Measurements from ENCODE around the gene PAQR7.
"Not testable (repeated sequence)": the region's sequence is repeated elsewhere in the genome, so short reads cannot be mapped to it uniquely, and the experiment has no call there.

The PAQR7 gene

GRCh38 chr1:25861316-25862286 lies 13.9 kb downstream of the PAQR7 start:
- DNase-seq, result no peak
- in situ Hi-C loops (cut with HindIII; ENCODE audit: low pct_ligation_motif_present, low pct_unique_long_range_greater_than_20kb, low sequenced_read_pairs), result no loop called here

DNA sequence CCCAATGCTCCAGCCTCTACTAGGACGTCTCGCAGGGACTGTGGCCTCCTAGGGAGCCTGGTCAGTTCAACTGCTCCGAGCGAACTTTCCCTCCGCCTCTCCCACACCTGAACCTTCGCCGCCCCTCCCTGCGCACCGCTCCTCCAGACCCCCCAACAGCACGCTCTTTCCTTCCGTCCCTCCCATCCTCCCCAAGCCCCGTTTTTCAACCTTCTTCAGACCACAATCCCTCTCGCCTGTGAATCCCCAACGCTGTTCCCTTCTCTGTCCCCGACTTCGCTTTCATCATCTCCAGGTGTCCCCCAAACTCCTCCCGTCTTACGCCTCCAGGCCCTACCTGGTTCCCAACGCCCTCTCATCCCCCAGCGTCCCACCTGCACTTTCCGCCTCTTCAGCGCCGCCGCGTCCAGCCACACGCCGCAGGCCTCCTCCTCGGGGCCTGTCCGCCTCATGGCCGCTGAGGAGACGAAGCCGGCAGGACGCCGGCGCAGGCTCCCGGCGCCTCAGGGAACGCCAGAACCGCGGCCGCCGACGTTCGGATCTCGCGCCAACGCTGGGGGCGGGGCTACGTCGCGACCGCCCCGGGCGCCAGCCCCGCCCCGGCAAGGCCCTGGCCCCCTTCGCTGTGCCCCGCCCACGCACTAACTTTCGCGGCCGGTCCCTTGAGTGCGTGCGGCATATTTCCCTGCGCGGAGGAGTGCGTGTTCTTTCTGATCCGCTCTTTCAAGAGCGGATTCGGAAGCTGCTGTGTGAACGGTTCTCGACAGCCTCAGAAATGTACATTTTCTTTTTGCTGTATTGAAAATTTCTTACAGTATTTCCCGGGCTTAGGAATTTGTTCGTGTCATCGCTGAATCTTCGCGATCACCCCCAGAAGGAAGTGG lies 16.4 kb downstream of the PAQR7 start, which contains the start of gene AUNIP:
Gene AUNIP (minus strand): TSS at position 552 of the 884 bp plus-strand sequence. CDS start 100 bp downstream, at position 452.
- peak; percentile 83 for DNase-seq
- in situ Hi-C loops (cut with HindIII; ENCODE audit: low pct_ligation_motif_present, low pct_unique_long_range_greater_than_20kb, low sequenced_read_pairs), result no loop called here

DNA sequence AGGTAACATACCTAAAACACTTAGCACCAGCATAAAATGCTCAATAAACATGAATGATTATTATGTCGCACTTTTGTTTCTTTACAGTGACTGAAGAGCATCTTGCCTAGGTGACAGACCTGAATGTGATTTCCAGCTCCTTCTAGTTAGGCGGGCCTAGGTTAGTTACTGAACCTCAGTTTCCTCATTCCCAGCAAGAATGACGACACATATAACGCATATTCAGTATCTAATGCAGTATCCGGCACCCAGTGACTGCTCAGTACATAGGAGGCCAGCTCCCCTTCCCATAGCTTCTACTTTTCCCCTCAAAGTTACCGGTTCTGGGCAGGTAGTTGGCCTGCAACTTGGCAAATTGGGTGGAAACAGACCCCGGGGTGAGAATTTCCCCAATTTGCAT lies 17.0 kb downstream of the PAQR7 start:
- DNase-seq, result no peak
- in situ Hi-C loops (cut with HindIII; ENCODE audit: low pct_ligation_motif_present, low pct_unique_long_range_greater_than_20kb, low sequenced_read_pairs), result no loop called here

DNA sequence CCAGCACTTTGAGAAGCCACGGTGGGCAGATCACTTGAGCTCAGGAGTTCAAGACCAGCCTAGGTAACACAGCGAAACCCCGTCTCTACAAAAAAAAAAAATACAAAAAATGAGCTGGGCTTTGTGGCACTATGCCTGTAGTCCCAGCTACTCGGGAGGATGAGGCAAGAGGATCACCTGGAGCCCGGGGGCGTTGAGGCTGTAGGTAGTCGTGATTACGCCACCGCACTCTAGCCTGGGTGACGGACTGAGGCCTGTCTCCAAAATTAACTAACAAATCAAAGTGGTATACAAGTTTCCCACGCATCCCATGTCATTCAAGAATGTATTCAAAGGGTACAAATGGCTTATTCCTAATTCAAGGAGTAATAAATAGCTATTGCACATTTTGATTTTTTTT lies 18.7 kb downstream of the PAQR7 start:
- in situ Hi-C loops (cut with HindIII; ENCODE audit: low pct_ligation_motif_present, low pct_unique_long_range_greater_than_20kb, low sequenced_read_pairs), result no loop called here
- DNase-seq, result no peak

GRCh38 chr1:25854554-25854953 lies 21.0 kb downstream of the PAQR7 start:
- in situ Hi-C loops (cut with HindIII; ENCODE audit: low pct_ligation_motif_present, low pct_unique_long_range_greater_than_20kb, low sequenced_read_pairs), result no loop called here
- no peak for DNase-seq

DNA sequence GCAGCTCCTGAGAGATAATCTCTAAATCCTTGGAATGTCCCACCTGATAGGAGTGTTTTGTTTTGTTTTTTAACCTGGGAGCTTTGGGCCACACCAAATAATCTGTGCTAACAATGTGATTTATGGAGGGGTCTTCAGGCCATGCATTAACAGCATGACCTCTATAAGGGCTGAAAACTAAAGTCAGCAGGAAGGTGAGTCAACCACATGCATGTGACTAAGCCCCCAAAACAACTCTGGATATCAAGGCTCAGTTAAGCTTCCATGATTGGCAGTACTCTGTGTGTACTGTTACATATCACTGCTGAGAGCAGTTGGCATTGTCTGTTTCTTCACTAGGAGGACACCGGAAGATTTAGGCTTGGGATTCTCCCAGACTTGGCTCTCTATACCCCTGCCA lies 27.0 kb downstream of the PAQR7 start:
- no peak for DNase-seq
- in situ Hi-C loops (cut with HindIII; ENCODE audit: low pct_ligation_motif_present, low pct_unique_long_range_greater_than_20kb, low sequenced_read_pairs), result no loop called here

DNA sequence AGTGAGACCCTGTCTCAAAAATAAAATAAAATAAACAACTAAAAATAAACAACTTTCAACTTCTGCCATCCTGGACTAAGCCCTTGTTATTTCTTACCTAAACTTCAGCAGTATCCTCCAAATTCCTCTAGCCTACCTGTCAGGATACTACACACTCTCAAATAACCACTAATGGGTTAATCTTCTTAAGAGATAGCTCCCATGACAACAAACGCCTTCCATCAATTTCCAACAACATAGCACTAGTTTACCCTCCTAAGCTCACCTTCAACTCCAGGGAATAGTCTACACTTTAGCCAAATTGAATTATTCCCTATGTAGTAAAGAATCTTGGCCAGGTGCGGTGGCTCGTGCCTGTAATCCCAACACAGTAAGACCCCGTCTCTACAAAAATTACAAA lies 27.6 kb downstream of the PAQR7 start:
- in situ Hi-C loops (cut with HindIII; ENCODE audit: low pct_ligation_motif_present, low pct_unique_long_range_greater_than_20kb, low sequenced_read_pairs), result no loop called here
- no peak for DNase-seq

GRCh38 chr1:25845664-25846063 lies 29.8 kb downstream of the PAQR7 start:
- in situ Hi-C loops (cut with HindIII; ENCODE audit: low pct_ligation_motif_present, low pct_unique_long_range_greater_than_20kb, low sequenced_read_pairs), result no loop called here

GRCh38 chr1:25844536-25845337 lies 30.8 kb downstream of the PAQR7 start:
- peak; percentile 50 for DNase-seq
- in situ Hi-C loops (cut with HindIII; ENCODE audit: low pct_ligation_motif_present, low pct_unique_long_range_greater_than_20kb, low sequenced_read_pairs), result no loop called here

More at GRCh38 chr1:25845664-25846063, 29.8 kb downstream of the PAQR7 start:
- DNase-seq, result no peak

DNA sequence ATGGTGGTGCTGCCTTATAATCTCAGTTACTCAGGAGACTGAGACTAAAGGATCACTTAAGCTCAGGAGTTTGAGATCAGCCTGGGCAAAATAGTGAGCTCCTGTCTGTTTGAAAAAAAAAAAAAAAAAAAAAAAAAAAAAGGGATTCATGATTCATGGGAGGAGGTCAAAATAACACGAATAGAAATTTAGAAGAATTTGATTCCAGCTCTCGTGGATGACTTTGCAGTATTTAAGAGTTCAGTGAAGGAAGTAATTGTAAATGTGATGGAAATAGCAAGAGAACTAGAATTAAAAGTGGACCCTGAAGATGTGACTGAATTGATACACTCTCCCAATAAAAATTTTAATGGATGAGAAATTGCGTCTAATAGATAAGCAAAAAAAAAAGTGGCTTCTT lies 32.0 kb downstream of the PAQR7 start:
- no peak for DNase-seq
- in situ Hi-C loops (cut with HindIII; ENCODE audit: low pct_ligation_motif_present, low pct_unique_long_range_greater_than_20kb, low sequenced_read_pairs), result no loop called here

DNA sequence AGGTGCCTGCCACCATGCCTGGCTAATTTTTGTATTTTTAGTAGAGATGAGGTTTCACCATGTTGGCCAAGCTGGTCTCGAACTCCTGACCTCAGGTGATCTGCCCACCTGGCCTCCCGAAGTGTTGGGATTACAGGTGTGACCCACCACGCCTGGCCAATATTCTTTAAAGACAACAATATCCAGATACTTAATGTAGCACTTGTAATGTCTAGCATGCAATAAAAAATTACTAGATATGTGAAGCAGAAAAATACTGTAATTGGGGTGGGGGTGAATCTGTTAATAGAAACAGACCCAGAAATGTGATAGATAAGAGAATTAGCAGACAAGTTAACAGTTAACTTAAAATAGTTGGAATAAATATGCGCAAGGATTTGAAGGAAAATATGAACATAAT lies 35.7 kb downstream of the PAQR7 start:
- in situ Hi-C loops (cut with HindIII; ENCODE audit: low pct_ligation_motif_present, low pct_unique_long_range_greater_than_20kb, low sequenced_read_pairs); DNase-seq: not testable (repeated sequence)

GRCh38 chr1:25837262-25837875 lies 38.1 kb downstream of the PAQR7 start:
- DNase-seq, result peak; percentile 38
- in situ Hi-C loops (cut with HindIII; ENCODE audit: low pct_ligation_motif_present, low pct_unique_long_range_greater_than_20kb, low sequenced_read_pairs), result no loop called here

GRCh38 chr1:25836695-25837094 lies 38.8 kb downstream of the PAQR7 start:
- DNase-seq, result no peak
- in situ Hi-C loops (cut with HindIII; ENCODE audit: low pct_ligation_motif_present, low pct_unique_long_range_greater_than_20kb, low sequenced_read_pairs), result no loop called here

DNA sequence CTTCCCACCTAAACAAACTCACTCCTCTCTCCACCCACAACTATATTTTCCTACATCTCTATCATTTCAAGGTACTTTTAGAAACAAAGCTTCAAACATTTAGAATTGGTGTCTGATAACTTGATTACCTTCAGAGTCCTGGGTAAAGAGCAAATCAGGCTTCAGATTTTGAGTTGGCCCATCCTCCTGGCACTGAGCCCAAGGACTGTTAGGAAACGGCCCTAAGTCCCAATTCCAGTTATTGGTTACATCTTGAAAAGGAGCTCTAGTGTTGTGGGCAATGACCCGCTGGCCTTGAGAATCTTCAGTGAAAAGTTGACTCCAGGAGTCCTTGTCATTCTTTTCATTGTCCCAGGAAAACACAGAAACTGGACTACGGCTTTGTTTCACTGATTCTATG lies 40.6 kb downstream of the PAQR7 start:
- no peak for DNase-seq
- in situ Hi-C loops (cut with HindIII; ENCODE audit: low pct_ligation_motif_present, low pct_unique_long_range_greater_than_20kb, low sequenced_read_pairs), result no loop called here

DNA sequence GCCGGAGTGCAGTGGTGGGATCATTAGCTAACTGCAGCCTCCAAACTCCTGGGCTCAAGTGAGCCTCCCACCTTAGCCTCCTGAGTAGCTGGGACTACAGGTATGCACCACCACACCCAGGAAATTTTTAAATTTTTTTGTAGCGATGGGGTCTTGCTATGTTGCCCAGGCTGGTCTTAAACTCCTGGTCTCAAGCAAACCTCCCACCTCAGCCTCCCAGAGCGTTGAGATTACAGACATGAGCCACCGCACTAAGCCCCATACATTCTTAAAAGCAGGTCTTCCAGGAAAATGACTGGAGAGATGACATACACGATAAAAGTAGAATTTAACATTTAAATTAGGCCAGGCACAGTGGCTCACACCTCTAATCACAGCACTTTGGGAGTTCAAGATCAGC lies 42.4 kb downstream of the PAQR7 start:
- DNase-seq, result no peak
- in situ Hi-C loops (cut with HindIII; ENCODE audit: low pct_ligation_motif_present, low pct_unique_long_range_greater_than_20kb, low sequenced_read_pairs), result no loop called here

DNA sequence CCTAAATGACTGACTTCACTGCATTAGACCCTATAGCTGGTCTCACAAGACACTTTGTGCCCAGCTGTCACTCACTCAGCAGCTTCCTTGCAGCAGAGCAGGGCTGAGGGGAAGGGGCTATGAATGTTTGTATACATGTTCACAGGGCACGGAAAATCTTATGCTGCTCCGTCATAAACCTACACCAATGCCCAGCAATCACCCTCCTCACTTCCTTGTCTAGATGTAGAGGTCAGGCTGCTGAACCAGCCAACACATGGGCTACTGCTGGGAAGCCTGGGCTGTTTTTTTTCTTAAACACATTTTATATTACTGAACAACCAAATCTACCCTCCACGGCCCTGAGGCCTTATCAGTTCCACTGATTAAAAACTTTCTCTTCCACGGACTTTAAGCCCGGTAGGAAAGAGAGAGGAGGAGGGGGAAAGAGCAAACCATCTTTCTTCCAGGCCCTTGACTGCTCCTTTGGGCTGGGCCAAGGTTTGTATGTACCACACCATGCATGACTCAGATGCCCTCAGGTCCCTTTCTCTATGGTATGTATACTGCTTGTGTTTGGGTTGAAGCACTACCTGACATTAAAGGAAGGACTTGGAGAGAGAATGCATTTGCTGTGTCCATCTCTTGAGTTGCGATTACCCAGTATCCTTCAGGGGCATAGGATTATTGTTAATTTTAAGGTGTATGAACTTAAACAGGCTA lies 43.0 kb downstream of the PAQR7 start:
- in situ Hi-C loops (cut with HindIII; ENCODE audit: low pct_ligation_motif_present, low pct_unique_long_range_greater_than_20kb, low sequenced_read_pairs), result no loop called here
- no peak for DNase-seq

DNA sequence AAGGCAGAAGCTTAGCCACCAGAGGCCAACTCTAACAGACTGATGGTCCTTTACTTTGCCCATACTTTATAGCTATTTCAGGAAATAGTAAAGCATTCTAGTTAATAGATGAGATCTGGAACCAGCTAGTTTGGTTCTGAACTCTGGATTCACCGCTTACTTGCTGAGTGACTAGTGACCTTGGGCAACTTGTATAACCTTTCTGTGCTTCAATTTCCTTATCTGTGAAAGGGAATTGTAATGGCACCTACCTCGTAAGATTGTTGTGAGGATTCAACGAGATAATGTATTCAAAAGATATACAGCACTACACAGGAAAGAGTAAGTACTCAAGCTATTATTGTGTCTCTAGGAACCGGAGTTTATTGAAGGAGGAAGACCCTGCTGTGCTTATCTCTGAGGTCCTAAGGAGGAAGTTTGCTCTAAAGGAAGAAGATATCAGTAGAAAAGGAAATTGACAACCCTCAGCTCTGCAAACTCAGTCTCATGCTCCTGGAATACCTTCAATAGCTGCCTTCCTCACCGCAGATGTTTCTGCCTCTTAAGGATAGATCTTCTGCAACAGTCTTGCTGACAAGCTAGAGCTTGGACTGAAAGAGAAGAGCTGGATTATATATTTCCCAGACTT lies 43.8 kb downstream of the PAQR7 start:
- no peak for DNase-seq

More for the DNA sequence above, 43.8 kb downstream of the PAQR7 start:
- in situ Hi-C loops (cut with HindIII; ENCODE audit: low pct_ligation_motif_present, low pct_unique_long_range_greater_than_20kb, low sequenced_read_pairs), result no loop called here

Measured in ACHN (cell line).